Measurements from ENCODE around the gene BRF1.

The BRF1 gene

GRCh38 chr14:105292826-105293711, 7.7 kb downstream of the BRF1 start:
- TF ChIP-seq GATA2 (IDR thresholded peaks at IDR 0.05; ENCODE audit: low read depth, low read length) (no peak), GATA3 (IDR thresholded peaks at IDR 0.05; ENCODE audit: low read depth, low read length) (no peak)

GRCh38 chr14:105290621-105291346, 10.0 kb downstream of the BRF1 start:
- TF ChIP-seq GATA2 (IDR thresholded peaks at IDR 0.05; ENCODE audit: low read depth, low read length) (no peak), GATA3 (IDR thresholded peaks at IDR 0.05; ENCODE audit: low read depth, low read length) (no peak)

- no peak for TF ChIP-seq GATA3 (IDR thresholded peaks at IDR 0.05; ENCODE audit: low read depth, low read length)
Observed at GRCh38 chr14:105287249-105288102, 13.3 kb downstream of the BRF1 start.

GRCh38 chr14:105286759-105287144, 14.0 kb downstream of the BRF1 start:
- no peak for TF ChIP-seq GATA2 (IDR thresholded peaks at IDR 0.05; ENCODE audit: low read depth, low read length)
- TF ChIP-seq GATA3 (IDR thresholded peaks at IDR 0.05; ENCODE audit: low read depth, low read length): no peak

GRCh38 chr14:105285174-105285573, 15.6 kb downstream of the BRF1 start:
- no peak for TF ChIP-seq GATA2 (IDR thresholded peaks at IDR 0.05; ENCODE audit: low read depth, low read length)

GRCh38 chr14:105283899-105284298, 16.9 kb downstream of the BRF1 start:
- TF ChIP-seq GATA2 (IDR thresholded peaks at IDR 0.05; ENCODE audit: low read depth, low read length) (no peak), GATA3 (IDR thresholded peaks at IDR 0.05; ENCODE audit: low read depth, low read length) (no peak)

- TF ChIP-seq GATA2 (IDR thresholded peaks at IDR 0.05; ENCODE audit: low read depth, low read length) (no peak), GATA3 (IDR thresholded peaks at IDR 0.05; ENCODE audit: low read depth, low read length) (no peak)
Observed at GRCh38 chr14:105283028-105283427, 17.8 kb downstream of the BRF1 start.

- TF ChIP-seq GATA3 (IDR thresholded peaks at IDR 0.05; ENCODE audit: low read depth, low read length): no peak
- no peak for TF ChIP-seq GATA2 (IDR thresholded peaks at IDR 0.05; ENCODE audit: low read depth, low read length)
Observed at GRCh38 chr14:105282098-105282725, 18.6 kb downstream of the BRF1 start.

GRCh38 chr14:105281371-105282097, 19.3 kb downstream of the BRF1 start:
- no peak for TF ChIP-seq GATA2 (IDR thresholded peaks at IDR 0.05; ENCODE audit: low read depth, low read length)
- TF ChIP-seq GATA3 (IDR thresholded peaks at IDR 0.05; ENCODE audit: low read depth, low read length): no peak

GRCh38 chr14:105280525-105280924, 20.3 kb downstream of the BRF1 start:
- TF ChIP-seq GATA2 (IDR thresholded peaks at IDR 0.05; ENCODE audit: low read depth, low read length) (no peak), GATA3 (IDR thresholded peaks at IDR 0.05; ENCODE audit: low read depth, low read length) (no peak)

GRCh38 chr14:105279642-105280361, 21.0 kb downstream of the BRF1 start:
- no peak for TF ChIP-seq GATA3 (IDR thresholded peaks at IDR 0.05; ENCODE audit: low read depth, low read length)
- TF ChIP-seq GATA2 (IDR thresholded peaks at IDR 0.05; ENCODE audit: low read depth, low read length): no peak

GRCh38 chr14:105275267-105275946, 25.4 kb downstream of the BRF1 start:
- TF ChIP-seq GATA2 (IDR thresholded peaks at IDR 0.05; ENCODE audit: low read depth, low read length) (no peak), GATA3 (IDR thresholded peaks at IDR 0.05; ENCODE audit: low read depth, low read length) (no peak)

Data from SH-SY5Y (cell line).